Vagina (tissue), 2 donors: ENCODE measurements around the gene HBG2.

Experiments used
- POLR2A ChIP-seq, 2 donors: fragments of 450-650 bp; IDR thresholded peaks; one replicate each; pipeline ENCODE4 v1.6.1; 2017; ENCODE audit warnings: antibody characterized with exemption in 2 of 2, mild to moderate bottlenecking in 2 of 2, moderate library complexity in 2 of 2
- POLR2AphosphoS5 ChIP-seq, 2 donors: sonication (generic); formaldehyde crosslinking; IDR thresholded peaks; one replicate each; pipeline ENCODE4 v1.9.0; 2017; ENCODE audit warnings: antibody characterized with exemption in 2 of 2, mild to moderate bottlenecking in 2 of 2, low read depth in 1 of 2; ENCODE audit not compliant: insufficient read depth in 1 of 2
- TF ChIP-seq, protein P1 (sequence below), 3 experiments: fragments of 450-650 bp in 2 of 3; fragments of 200-600 bp in 1 of 3; sonication (generic) in 1 of 3; IDR thresholded peaks; one replicate each; pipeline ENCODE4 v1.5.1; 2017 to 2019; ENCODE audit warnings: antibody characterized with exemption in 3 of 3, mild to moderate bottlenecking in 2 of 3, moderate library complexity in 2 of 3

DNA sequence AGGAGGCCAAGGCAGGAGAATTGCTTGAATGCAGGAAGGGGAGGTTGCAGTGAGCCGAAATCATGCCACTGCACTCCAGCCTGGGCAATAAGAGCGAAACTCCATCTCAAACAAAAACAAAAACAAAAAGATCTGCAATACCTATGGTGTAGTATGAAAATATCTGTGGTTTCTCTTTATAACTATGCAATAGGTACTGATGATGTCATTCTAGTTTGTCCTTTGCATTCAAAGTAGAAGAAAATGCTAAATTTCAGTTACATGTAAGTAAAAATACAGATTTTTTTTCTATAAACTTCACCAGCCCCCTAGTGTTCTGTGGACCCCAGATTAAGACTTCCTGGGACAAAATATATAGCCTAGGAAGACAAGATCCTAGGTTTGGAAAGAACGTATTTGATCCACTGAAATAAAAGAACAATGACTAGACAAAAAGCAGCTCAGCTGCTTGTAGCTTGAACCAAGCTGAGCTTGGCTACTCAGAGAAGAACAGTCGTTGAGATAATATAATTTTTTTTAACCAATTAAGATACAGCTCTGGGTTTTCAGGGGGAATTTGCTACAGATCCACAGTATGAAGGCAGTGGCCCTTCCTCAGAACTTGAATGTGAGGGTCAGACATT lies 17.9 kb upstream of the HBG2 start:
- TF ChIP-seq, protein P1, sequence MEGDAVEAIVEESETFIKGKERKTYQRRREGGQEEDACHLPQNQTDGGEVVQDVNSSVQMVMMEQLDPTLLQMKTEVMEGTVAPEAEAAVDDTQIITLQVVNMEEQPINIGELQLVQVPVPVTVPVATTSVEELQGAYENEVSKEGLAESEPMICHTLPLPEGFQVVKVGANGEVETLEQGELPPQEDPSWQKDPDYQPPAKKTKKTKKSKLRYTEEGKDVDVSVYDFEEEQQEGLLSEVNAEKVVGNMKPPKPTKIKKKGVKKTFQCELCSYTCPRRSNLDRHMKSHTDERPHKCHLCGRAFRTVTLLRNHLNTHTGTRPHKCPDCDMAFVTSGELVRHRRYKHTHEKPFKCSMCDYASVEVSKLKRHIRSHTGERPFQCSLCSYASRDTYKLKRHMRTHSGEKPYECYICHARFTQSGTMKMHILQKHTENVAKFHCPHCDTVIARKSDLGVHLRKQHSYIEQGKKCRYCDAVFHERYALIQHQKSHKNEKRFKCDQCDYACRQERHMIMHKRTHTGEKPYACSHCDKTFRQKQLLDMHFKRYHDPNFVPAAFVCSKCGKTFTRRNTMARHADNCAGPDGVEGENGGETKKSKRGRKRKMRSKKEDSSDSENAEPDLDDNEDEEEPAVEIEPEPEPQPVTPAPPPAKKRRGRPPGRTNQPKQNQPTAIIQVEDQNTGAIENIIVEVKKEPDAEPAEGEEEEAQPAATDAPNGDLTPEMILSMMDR (IDR thresholded peaks at IDR 0.05), result no peak
- TF ChIP-seq POLR2A (IDR thresholded peaks at IDR 0.05) (no peak), POLR2AphosphoS5 (IDR thresholded peaks at IDR 0.05; ENCODE audit: insufficient read depth in 1 of 2, low read depth in 1 of 2) (no peak)
